ENCODE results near the gene DST.

DST gene

GRCh38 chr6:56478202-56478601, 164.5 kb downstream of the DST start:
- H3K36me3 ChIP-seq (ENCODE audit: insufficient read depth, low read length): peaks cover 59% of the 10 kb centered on the region

GRCh38 chr6:56477241-56477640, 165.4 kb downstream of the DST start:
- Histone ChIP-seq H3K4me3 (ENCODE audit: low read length, poor library complexity, severe bottlenecking) (no peak overlapping the region), H3K4me2 (ENCODE audit: low read depth, low read length, poor library complexity, severe bottlenecking) (no peak overlapping the region), H3K4me1 (ENCODE audit: insufficient read depth, low read length, poor library complexity, severe bottlenecking) (no peaks in the 10 kb centered on the region), H4K20me1 (ENCODE audit: insufficient read depth, low read length, poor library complexity, severe bottlenecking) (no peaks in the 10 kb centered on the region), H3K36me3 (ENCODE audit: insufficient read depth, low read length) (peaks cover 61% of the 10 kb centered on the region), H3K27me3 (ENCODE audit: insufficient read depth, low read length, poor library complexity, severe bottlenecking) (no peaks in the 10 kb centered on the region), H2AFZ (ENCODE audit: low read length) (no peak overlapping the region), H3K9me3 (ENCODE audit: insufficient read depth, low read depth, low read length) (no peaks in the 10 kb centered on the region), H3K79me2 (ENCODE audit: insufficient read depth, low read length) (no peaks in the 10 kb centered on the region), H3K9me2 (replicated peaks; ENCODE audit: low read depth, low read length) (no peaks in the 10 kb centered on the region), H3F3A (ENCODE audit: low read depth) (no peaks in the 10 kb centered on the region), H3K9ac (ENCODE audit: low read depth, low read length, poor library complexity, severe bottlenecking) (no peak overlapping the region)
- TF ChIP-seq CTCF (conservative IDR thresholded peaks at IDR 0.05; ENCODE audit: low read length): no peak
- no peak for TF ChIP-seq EZH2phosphoT487 (IDR thresholded peaks at IDR 0.05; ENCODE audit: borderline replicate concordance)

More at GRCh38 chr6:56478202-56478601, 164.5 kb downstream of the DST start:
- no peaks in the 10 kb centered on the region for H3K9me3 ChIP-seq (ENCODE audit: insufficient read depth, low read depth, low read length)
- no peaks in the 10 kb centered on the region for H3K4me1 ChIP-seq (ENCODE audit: insufficient read depth, low read length, poor library complexity, severe bottlenecking)
- H2AFZ ChIP-seq (ENCODE audit: low read length): no peak overlapping the region
- no peaks in the 10 kb centered on the region for H4K20me1 ChIP-seq (ENCODE audit: insufficient read depth, low read length, poor library complexity, severe bottlenecking)
- no peak overlapping the region for H3K9ac ChIP-seq (ENCODE audit: low read depth, low read length, poor library complexity, severe bottlenecking)
- no peaks in the 10 kb centered on the region for H3K27me3 ChIP-seq (ENCODE audit: insufficient read depth, low read length, poor library complexity, severe bottlenecking)
- no peaks in the 10 kb centered on the region for H3K79me2 ChIP-seq (ENCODE audit: insufficient read depth, low read length)
- H3K9me2 ChIP-seq (replicated peaks; ENCODE audit: low read depth, low read length): no peaks in the 10 kb centered on the region
- TF ChIP-seq CTCF (conservative IDR thresholded peaks at IDR 0.05; ENCODE audit: low read length): no peak
- no peak for TF ChIP-seq EZH2phosphoT487 (IDR thresholded peaks at IDR 0.05; ENCODE audit: borderline replicate concordance)
- no peaks in the 10 kb centered on the region for H3F3A ChIP-seq (ENCODE audit: low read depth)
- H3K4me2 ChIP-seq (ENCODE audit: low read depth, low read length, poor library complexity, severe bottlenecking): no peak overlapping the region
- no peak overlapping the region for H3K4me3 ChIP-seq (ENCODE audit: low read length, poor library complexity, severe bottlenecking)

GRCh38 chr6:56475736-56476457, 166.8 kb downstream of the DST start:
- no peaks in the 10 kb centered on the region for H3F3A ChIP-seq (ENCODE audit: low read depth)
- H3K9ac ChIP-seq (ENCODE audit: low read depth, low read length, poor library complexity, severe bottlenecking): no peak overlapping the region
- no peak overlapping the region for H2AFZ ChIP-seq (ENCODE audit: low read length)
- H3K79me2 ChIP-seq (ENCODE audit: insufficient read depth, low read length): no peaks in the 10 kb centered on the region
- H3K4me2 ChIP-seq (ENCODE audit: low read depth, low read length, poor library complexity, severe bottlenecking): no peak overlapping the region
- H3K36me3 ChIP-seq (ENCODE audit: insufficient read depth, low read length): peaks cover 61% of the 10 kb centered on the region
- H3K4me3 ChIP-seq (ENCODE audit: low read length, poor library complexity, severe bottlenecking): no peak overlapping the region
- TF ChIP-seq EZH2phosphoT487 (IDR thresholded peaks at IDR 0.05; ENCODE audit: borderline replicate concordance): no peak
- TF ChIP-seq CTCF (conservative IDR thresholded peaks at IDR 0.05; ENCODE audit: low read length): no peak
- H3K27me3 ChIP-seq (ENCODE audit: insufficient read depth, low read length, poor library complexity, severe bottlenecking): no peaks in the 10 kb centered on the region
- no peaks in the 10 kb centered on the region for H4K20me1 ChIP-seq (ENCODE audit: insufficient read depth, low read length, poor library complexity, severe bottlenecking)
- no peaks in the 10 kb centered on the region for H3K9me3 ChIP-seq (ENCODE audit: insufficient read depth, low read depth, low read length)
- no peaks in the 10 kb centered on the region for H3K4me1 ChIP-seq (ENCODE audit: insufficient read depth, low read length, poor library complexity, severe bottlenecking)
- no peaks in the 10 kb centered on the region for H3K9me2 ChIP-seq (replicated peaks; ENCODE audit: low read depth, low read length)

Data from Loucy (cell line).